Measurements from ENCODE around the gene MAN1A1. TPM values are rescaled to one million over a fixed set of nuclear protein-coding genes. Genes with fewer than 3 reads are reported as not detected.

MAN1A1 gene
- total RNA-seq, 1 donor from 2014 or later = 75.5 TPM

- H3K9me3 ChIP-seq = no peaks in the 10 kb centered on the region
- no peaks in the 10 kb centered on the region for H3K4me1 ChIP-seq
- H3K36me3 ChIP-seq = no peaks in the 10 kb centered on the region
- H3K27me3 ChIP-seq = no peaks in the 10 kb centered on the region
- no peak for DNase-seq (ENCODE audit: low spot score in 2 of 2)
- H3K4me3 ChIP-seq = peak overlapping the region in 1 of 2 donors; percentile 8
- intact Hi-C loops (cut with DNase I) = no loop called here
- no peak overlapping the region for H3K27ac ChIP-seq
- no peak for TF ChIP-seq CTCF (IDR thresholded peaks at IDR 0.05)
Measured at GRCh38 chr6:119215309-119215708, 134.3 kb downstream of the MAN1A1 start.

- H3K4me3 ChIP-seq = no peak overlapping the region
- no peaks in the 10 kb centered on the region for H3K36me3 ChIP-seq
- no peak for DNase-seq (ENCODE audit: low spot score in 2 of 2)
- H3K27me3 ChIP-seq = no peaks in the 10 kb centered on the region
- TF ChIP-seq CTCF (IDR thresholded peaks at IDR 0.05) = no peak
- intact Hi-C loops (cut with DNase I) = no loop called here
- H3K4me1 ChIP-seq = no peaks in the 10 kb centered on the region
- no peak overlapping the region for H3K27ac ChIP-seq
- no peaks in the 10 kb centered on the region for H3K9me3 ChIP-seq
Measured at GRCh38 chr6:119210596-119210995, 139.0 kb downstream of the MAN1A1 start.

GRCh38 chr6:119209452-119210205 lies 139.9 kb downstream of the MAN1A1 start:
- intact Hi-C loops (cut with DNase I) = no loop called here

GRCh38 chr6:119207971-119208725 lies 141.4 kb downstream of the MAN1A1 start:
- Histone ChIP-seq H3K9me3 (no peaks in the 10 kb centered on the region), H3K27me3 (no peaks in the 10 kb centered on the region), H3K4me1 (no peaks in the 10 kb centered on the region), H3K27ac (no peak overlapping the region), H3K36me3 (peaks cover 4 to 5% of the 10 kb centered on the region in 2 donors), H3K4me3 (no peak overlapping the region)
- TF ChIP-seq CTCF (IDR thresholded peaks at IDR 0.05) = no peak
- intact Hi-C loops (cut with DNase I) = no loop called here
- DNase-seq (ENCODE audit: low spot score in 2 of 2) = no peak

More at GRCh38 chr6:119209452-119210205, 139.9 kb downstream of the MAN1A1 start:
- no peak overlapping the region for H3K27ac ChIP-seq
- no peaks in the 10 kb centered on the region for H3K9me3 ChIP-seq
- TF ChIP-seq CTCF (IDR thresholded peaks at IDR 0.05) = no peak
- H3K27me3 ChIP-seq = no peaks in the 10 kb centered on the region
- DNase-seq (ENCODE audit: low spot score in 2 of 2) = no peak
- no peaks in the 10 kb centered on the region for H3K4me1 ChIP-seq
- no peaks in the 10 kb centered on the region for H3K36me3 ChIP-seq
- H3K4me3 ChIP-seq = no peak overlapping the region

GRCh38 chr6:119207327-119207726 lies 142.2 kb downstream of the MAN1A1 start:
- no peak overlapping the region for H3K4me3 ChIP-seq
- TF ChIP-seq CTCF (IDR thresholded peaks at IDR 0.05) = no peak
- H3K27me3 ChIP-seq = no peaks in the 10 kb centered on the region
- H3K36me3 ChIP-seq = peaks cover 4 to 13% of the 10 kb centered on the region in 2 donors
- H3K9me3 ChIP-seq = no peaks in the 10 kb centered on the region
- H3K4me1 ChIP-seq = no peaks in the 10 kb centered on the region
- intact Hi-C loops (cut with DNase I) = no loop called here
- DNase-seq (ENCODE audit: low spot score in 2 of 2) = no peak
- H3K27ac ChIP-seq = no peak overlapping the region
